ENCODE data around the gene NCAPG2.
"Not testable (repeated sequence)": the region's sequence is repeated elsewhere in the genome, so short reads cannot be mapped to it uniquely, and the experiment has no call there.

Gene NCAPG2

GRCh38 chr7:158666966-158667678 is 37.5 kb downstream of the NCAPG2 start:
- DNase-seq (ENCODE audit: low spot score): not testable (repeated sequence)

DNA sequence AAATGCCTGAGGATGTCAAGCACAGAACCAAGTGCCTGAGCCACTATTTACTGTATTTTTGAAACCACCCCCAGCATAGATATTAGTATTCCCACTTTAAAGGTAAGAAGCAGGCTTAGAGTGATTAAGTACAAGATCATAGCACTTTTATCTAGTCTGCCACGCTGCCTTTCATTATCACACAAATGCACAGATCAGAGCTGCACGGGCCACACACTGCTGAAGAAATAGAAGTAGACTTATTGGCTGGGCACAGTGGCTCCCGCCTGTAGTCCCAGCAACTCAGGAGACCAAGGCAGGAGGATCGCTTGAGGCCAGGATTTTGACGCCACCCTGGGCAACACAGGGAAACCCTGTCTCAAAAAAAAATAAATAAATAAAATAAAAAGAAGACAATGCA is 38.2 kb downstream of the NCAPG2 start:
- DNase-seq (ENCODE audit: low spot score): no peak

- DNase-seq (ENCODE audit: low spot score): no peak
Observed at GRCh38 chr7:158664406-158664805, 40.2 kb downstream of the NCAPG2 start.

DNA sequence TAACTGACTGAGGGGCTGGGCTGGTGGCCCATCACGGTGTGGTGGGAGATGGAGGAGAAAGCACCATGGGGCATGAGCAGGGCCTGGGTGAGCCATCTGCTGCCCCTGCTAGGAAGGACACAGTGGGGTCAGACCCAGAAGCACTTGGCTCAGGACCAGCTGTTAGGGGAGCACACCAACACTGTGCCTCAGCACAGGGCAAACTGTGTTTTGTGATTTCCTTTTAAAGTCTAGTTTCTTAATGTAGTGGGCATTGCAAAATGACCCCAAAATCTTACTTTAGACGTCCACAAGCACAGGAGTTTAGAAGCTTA is 41.2 kb downstream of the NCAPG2 start:
- DNase-seq (ENCODE audit: low spot score): no peak

- DNase-seq (ENCODE audit: low spot score): no peak
Observed at GRCh38 chr7:158662610-158663427, 41.8 kb downstream of the NCAPG2 start.

- DNase-seq (ENCODE audit: low spot score): no peak
Observed at GRCh38 chr7:158658475-158658874, 46.1 kb downstream of the NCAPG2 start.

GRCh38 chr7:158657189-158657746 is 47.3 kb downstream of the NCAPG2 start:
- DNase-seq (ENCODE audit: low spot score): no peak

- no peak for DNase-seq (ENCODE audit: low spot score)
Observed at GRCh38 chr7:158655931-158656441, 48.6 kb downstream of the NCAPG2 start.

DNA sequence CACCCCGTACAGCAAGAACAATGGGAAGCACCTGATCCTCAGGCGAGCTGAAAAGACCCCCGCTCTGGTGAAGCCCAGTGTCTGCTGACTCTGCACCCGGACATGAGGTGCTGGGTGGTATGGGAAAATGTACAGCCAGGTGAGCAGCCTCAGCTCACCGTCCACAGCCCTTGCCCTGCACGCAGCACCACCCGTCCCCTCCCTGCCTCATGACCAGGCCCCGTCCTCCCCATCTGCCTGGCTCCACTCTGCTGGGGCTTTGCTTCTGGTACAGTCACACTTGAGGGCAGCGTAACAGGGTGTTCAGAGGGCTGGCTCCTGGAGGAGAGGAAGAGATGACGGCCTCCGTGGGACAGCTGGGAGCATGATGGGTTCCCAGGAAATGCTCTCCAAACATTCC is 49.1 kb downstream of the NCAPG2 start:
- DNase-seq (ENCODE audit: low spot score): no peak

DNA sequence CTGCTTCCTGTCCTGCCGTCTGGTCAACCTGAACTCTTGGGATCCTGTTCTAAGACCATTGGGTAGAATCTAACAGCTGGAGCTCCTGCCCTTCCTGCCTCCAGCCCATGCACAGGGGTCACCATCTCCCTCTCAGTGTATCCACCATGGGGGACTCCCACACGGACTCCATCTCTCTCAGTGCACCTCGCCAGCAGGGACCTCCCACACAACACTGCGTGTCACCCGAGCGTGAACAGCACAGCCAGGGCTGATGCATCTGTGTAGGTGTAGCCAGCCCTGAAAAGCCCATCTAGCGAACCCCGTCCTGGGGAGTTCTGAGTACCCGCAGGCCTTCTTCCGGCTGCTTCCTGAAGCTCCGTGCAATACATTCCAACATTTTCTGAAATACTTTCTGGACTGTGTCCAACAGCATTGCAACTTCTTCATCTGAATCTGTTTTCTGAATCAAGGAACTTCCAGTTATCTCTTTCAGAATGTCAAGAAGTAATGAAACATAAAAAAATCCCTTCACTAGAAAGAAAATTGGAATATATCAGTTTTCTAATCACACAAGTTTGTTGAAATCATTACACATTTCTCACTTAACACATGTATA is 52.5 kb downstream of the NCAPG2 start:
- DNase-seq (ENCODE audit: low spot score): no peak

- no peak for DNase-seq (ENCODE audit: low spot score)
Observed at GRCh38 chr7:158650821-158651225, 53.8 kb downstream of the NCAPG2 start.

DNA sequence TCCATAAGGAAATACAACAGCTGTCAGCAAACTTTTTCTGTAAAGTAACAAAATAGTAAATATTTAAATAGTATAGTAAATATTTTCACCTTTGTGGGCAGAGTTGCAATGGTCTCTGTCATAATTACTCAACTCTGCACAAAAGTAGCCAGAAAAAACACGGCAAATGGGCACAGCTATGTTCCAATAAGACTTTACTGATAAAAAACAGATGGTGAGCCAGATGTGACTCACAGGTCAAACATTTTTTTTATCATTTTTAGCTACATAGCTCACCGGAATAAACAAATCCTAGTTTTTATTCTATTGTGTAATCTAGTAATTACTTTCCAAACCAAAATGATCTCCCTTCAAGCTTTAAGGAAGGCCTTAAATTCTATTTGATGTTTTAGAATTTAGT is 55.3 kb downstream of the NCAPG2 start:
- DNase-seq (ENCODE audit: low spot score): peak; percentile 83

- no peak for DNase-seq (ENCODE audit: low spot score)
Observed at GRCh38 chr7:158648787-158649186, 55.8 kb downstream of the NCAPG2 start.

GRCh38 chr7:158648168-158648567 is 56.4 kb downstream of the NCAPG2 start:
- DNase-seq (ENCODE audit: low spot score): no peak

- no peak for DNase-seq (ENCODE audit: low spot score)
Observed at GRCh38 chr7:158647475-158647792, 57.2 kb downstream of the NCAPG2 start.

- DNase-seq (ENCODE audit: low spot score): no peak
Observed at GRCh38 chr7:158646766-158647474, 57.7 kb downstream of the NCAPG2 start.

DNA sequence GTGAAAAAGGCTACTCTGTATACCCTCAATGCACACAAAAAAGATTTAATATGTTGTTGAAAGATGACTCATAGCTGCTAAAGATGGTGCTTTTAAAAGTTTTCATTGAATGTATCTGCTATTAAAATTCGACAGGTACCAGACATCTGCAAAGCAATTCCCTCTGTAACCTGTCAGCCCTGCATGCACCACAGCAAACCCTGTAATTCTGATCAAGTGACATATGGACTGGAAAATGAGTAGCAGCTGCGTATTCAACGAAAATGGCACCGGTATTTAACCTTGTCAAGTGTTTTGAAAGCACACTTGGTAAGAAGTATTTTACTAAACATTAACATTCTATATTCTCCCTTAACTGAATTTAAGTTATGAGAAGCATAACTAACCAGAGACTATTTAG is 58.8 kb downstream of the NCAPG2 start:
- DNase-seq (ENCODE audit: low spot score): no peak

- no peak for DNase-seq (ENCODE audit: low spot score)
Observed at GRCh38 chr7:158642149-158642548, 62.5 kb downstream of the NCAPG2 start.

DNA sequence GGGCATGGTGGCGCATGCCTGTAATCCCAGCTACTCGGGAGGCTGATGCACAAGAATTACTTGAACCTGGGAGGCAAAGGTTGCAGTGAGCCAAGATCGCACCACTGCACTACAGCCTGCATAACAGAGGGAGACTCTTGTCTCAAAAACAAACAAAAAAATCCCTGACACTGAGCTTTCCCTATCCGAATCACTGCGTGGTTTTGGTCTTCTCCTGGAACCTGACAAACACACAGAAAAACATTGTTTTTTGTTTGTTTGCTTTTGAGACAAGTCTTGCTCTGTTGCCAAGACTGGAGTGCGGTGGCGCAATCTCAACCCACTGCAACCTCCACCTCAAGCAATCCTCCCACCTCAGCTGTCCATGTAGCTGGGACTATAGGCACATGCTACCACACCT is 66.6 kb downstream of the NCAPG2 start:
- no peak for DNase-seq (ENCODE audit: low spot score)

GRCh38 chr7:158633055-158633956 is 71.3 kb downstream of the NCAPG2 start:
- no peak for DNase-seq (ENCODE audit: low spot score)

DNA sequence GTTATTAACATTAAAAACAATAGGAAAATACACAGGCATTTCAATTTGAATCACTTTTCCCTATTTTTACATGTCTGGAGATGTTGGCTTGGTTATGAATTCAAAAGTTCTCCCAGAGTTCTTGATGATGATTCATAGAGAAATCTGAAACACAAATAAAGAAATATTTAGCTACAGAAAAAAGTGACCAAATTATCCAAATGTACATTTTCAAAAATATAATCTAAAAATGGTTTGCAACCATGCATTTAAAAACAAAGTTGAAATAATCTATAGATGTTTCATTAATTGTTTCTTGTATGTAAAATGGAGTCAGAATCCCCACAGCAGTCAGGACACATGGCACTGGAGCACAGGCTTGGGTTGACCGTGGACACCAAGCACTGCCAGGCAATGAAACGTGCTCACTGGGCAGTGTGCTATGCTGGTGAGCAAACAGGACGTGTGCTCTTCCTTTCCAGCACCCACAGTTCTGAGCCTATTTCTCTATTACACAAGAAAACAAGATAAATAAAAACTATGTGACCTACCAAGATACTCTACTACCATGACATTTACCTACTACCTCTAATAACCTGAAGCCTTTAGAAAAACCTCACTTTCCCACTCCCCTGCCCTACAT is 72.9 kb downstream of the NCAPG2 start:
- no peak for DNase-seq (ENCODE audit: low spot score)

All from RKO (cell line).